ENCODE results near the gene CCDC3.

CCDC3 gene

GRCh38 chr10:12921163-12921562, 80.3 kb downstream of the CCDC3 start:
- Histone ChIP-seq H3K4me3 (replicated peaks; ENCODE audit: insufficient read depth, low read length) (no peak overlapping the region), H3K27me3 (ENCODE audit: insufficient read depth, poor library complexity, severe bottlenecking) (no peaks in the 10 kb centered on the region)
- TF ChIP-seq REST (IDR thresholded peaks at IDR 0.05; ENCODE audit: insufficient replicate concordance, low read depth), result no peak
- TF ChIP-seq CTCF (IDR thresholded peaks at IDR 0.05; ENCODE audit: insufficient read depth, low read length), result no peak
- no peak for TF ChIP-seq GABPA (IDR thresholded peaks at IDR 0.05; ENCODE audit: low read depth)
- TF ChIP-seq POLR2AphosphoS5 (IDR thresholded peaks at IDR 0.05; ENCODE audit: low read depth), result no peak
- TF ChIP-seq SPI1 (IDR thresholded peaks at IDR 0.05; ENCODE audit: borderline replicate concordance, low read depth), result no peak

GRCh38 chr10:12919574-12919973, 81.9 kb downstream of the CCDC3 start:
- Histone ChIP-seq H3K27me3 (ENCODE audit: insufficient read depth, poor library complexity, severe bottlenecking) (no peaks in the 10 kb centered on the region), H3K27ac (replicated peaks) (no peak overlapping the region), H3K4me3 (replicated peaks; ENCODE audit: insufficient read depth, low read length) (no peak overlapping the region)
- TF ChIP-seq POLR2AphosphoS5 (IDR thresholded peaks at IDR 0.05; ENCODE audit: low read depth) (no peak), SPI1 (IDR thresholded peaks at IDR 0.05; ENCODE audit: borderline replicate concordance, low read depth) (no peak), REST (IDR thresholded peaks at IDR 0.05; ENCODE audit: insufficient replicate concordance, low read depth) (no peak), GABPA (IDR thresholded peaks at IDR 0.05; ENCODE audit: low read depth) (no peak), CTCF (IDR thresholded peaks at IDR 0.05; ENCODE audit: insufficient read depth, low read length) (no peak)
- DNase-seq (ENCODE audit: low read depth in 1 of 2, low spot score in 1 of 2), result no peak

More at GRCh38 chr10:12921163-12921562, 80.3 kb downstream of the CCDC3 start:
- no peak for DNase-seq (ENCODE audit: low read depth in 1 of 2, low spot score in 1 of 2)
- no peak overlapping the region for H3K27ac ChIP-seq (replicated peaks)

- no peak for DNase-seq (ENCODE audit: low read depth in 1 of 2, low spot score in 1 of 2)
- Histone ChIP-seq H3K27me3 (ENCODE audit: insufficient read depth, poor library complexity, severe bottlenecking) (no peaks in the 10 kb centered on the region), H3K27ac (replicated peaks) (no peak overlapping the region), H3K4me3 (replicated peaks; ENCODE audit: insufficient read depth, low read length) (no peak overlapping the region)
- TF ChIP-seq REST (IDR thresholded peaks at IDR 0.05; ENCODE audit: insufficient replicate concordance, low read depth) (no peak), GABPA (IDR thresholded peaks at IDR 0.05; ENCODE audit: low read depth) (no peak), SPI1 (IDR thresholded peaks at IDR 0.05; ENCODE audit: borderline replicate concordance, low read depth) (no peak), POLR2AphosphoS5 (IDR thresholded peaks at IDR 0.05; ENCODE audit: low read depth) (no peak)
Measured at GRCh38 chr10:12916587-12916986, 84.9 kb downstream of the CCDC3 start.

Data from HL-60 (cell line).